Measurements from ENCODE around the gene SLC37A2.

- TF ChIP-seq EZH2 (IDR thresholded peaks at IDR 0.05; ENCODE audit: borderline replicate concordance, low read depth, low read length, poor library complexity, severe bottlenecking), result no peak
- TF ChIP-seq CTCF (conservative IDR thresholded peaks at IDR 0.05; ENCODE audit: low read depth, low read length), result no peak
Observed at GRCh38 chr11:125102510-125102909, 39.4 kb downstream of the SLC37A2 start.

All from A673 (cell line).